Measurements from ENCODE around the gene RNF214. TPM values are rescaled to one million over a fixed set of nuclear protein-coding genes. Genes with fewer than 3 reads are reported as not detected.

The RNF214 gene
- total RNA-seq, 1 experiment from 2014 or later: 7.0 TPM

DNA sequence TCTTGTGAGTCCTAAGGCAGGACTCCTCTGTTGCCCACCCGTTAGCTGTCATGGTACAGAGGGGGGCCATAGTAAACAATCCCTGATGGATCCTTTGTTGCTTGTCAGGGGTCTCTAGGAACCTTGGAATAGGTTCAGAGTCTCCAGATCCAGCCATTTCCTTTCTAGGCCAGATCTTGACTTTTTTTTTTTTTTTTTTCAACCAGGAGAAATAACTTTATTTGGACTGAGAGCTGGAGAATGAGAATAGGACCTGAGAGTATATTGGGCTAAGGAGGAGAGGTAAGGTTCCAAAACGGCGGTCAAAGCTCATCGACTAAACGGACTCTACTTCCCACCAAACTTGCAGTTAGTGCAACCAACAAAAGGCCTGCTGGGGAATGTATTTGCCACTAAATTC, 102.9 kb downstream of the RNF214 start:
- H3K9me2 ChIP-seq (replicated peaks; ENCODE audit: insufficient read depth, low read length): no peaks in the 10 kb centered on the region
- no peak overlapping the region for H3K4me2 ChIP-seq (ENCODE audit: low read depth, low read length, poor library complexity, severe bottlenecking)
- H3K4me3 ChIP-seq (ENCODE audit: low read length): no peak overlapping the region
- no peaks in the 10 kb centered on the region for H4K20me1 ChIP-seq (ENCODE audit: insufficient read depth, low read depth, low read length)
- H3K4me1 ChIP-seq (ENCODE audit: low read length): no peaks in the 10 kb centered on the region
- H3K27me3 ChIP-seq (ENCODE audit: low read length): no peaks in the 10 kb centered on the region
- no peaks in the 10 kb centered on the region for H3K9me3 ChIP-seq (ENCODE audit: low read length)
- H3K9ac ChIP-seq (ENCODE audit: low read length): no peak overlapping the region
- no peaks in the 10 kb centered on the region for H3K79me2 ChIP-seq (ENCODE audit: low read length)
- H3K36me3 ChIP-seq (ENCODE audit: insufficient read depth, low read length): no peaks in the 10 kb centered on the region
- DNase-seq: no peak
- H3K27ac ChIP-seq (ENCODE audit: low read length): no peak overlapping the region
- H2AFZ ChIP-seq (ENCODE audit: low read length): no peak overlapping the region

Small RNA genes within 50 kb of the gene (small RNA-seq; reads per million reads assigned to genes)
- gene RF00564: not detected

Other genes with a start within 250 kb of the RNF214 start
- 4.1 TPM in 2 replicates for gene SIK3, start 134.2 kb upstream of the RNF214 start, total RNA-seq (2014; rRNA removed; shearing (Covaris generic); ENCODE audit: low replicate concordance)
- 16.8 and 20.6 TPM in 2 replicates for gene PAFAH1B2, start 88.4 kb upstream of the RNF214 start, total RNA-seq (2014; rRNA removed; shearing (Covaris generic); ENCODE audit: low replicate concordance)
- gene SIDT2, start 53.9 kb upstream of the RNF214 start, total RNA-seq (2014; rRNA removed; shearing (Covaris generic); ENCODE audit: low replicate concordance): 18.6 and 30.6 TPM in 2 replicates
- gene TAGLN, start 33.3 kb upstream of the RNF214 start, total RNA-seq (2014; rRNA removed; shearing (Covaris generic); ENCODE audit: low replicate concordance): 3.3 TPM in 2 replicates
- 14.3 and 33.7 TPM in 2 replicates for gene PCSK7, start 598 bp upstream of the RNF214 start, total RNA-seq (2014; rRNA removed; shearing (Covaris generic); ENCODE audit: low replicate concordance)
- 2.9 and 4.6 TPM in 2 replicates for gene BACE1-AS, start 58.7 kb downstream of the RNF214 start, total RNA-seq (2014; rRNA removed; shearing (Covaris generic); ENCODE audit: low replicate concordance)
- not detected in 2 replicates for gene BACE1, start 83.6 kb downstream of the RNF214 start, total RNA-seq (2014; rRNA removed; shearing (Covaris generic); ENCODE audit: low replicate concordance)
- gene CEP164, start 95.2 kb downstream of the RNF214 start, total RNA-seq (2014; rRNA removed; shearing (Covaris generic); ENCODE audit: low replicate concordance): 13.3 and 24.0 TPM in 2 replicates